GM12878 (cell line): ENCODE results near the gene TERB2. TPM values are rescaled to one million over a fixed set of nuclear protein-coding genes. Genes with fewer than 3 reads are reported as not detected.

Source experiments
- BCLAF1 ChIP-seq: fragments of 450-650 bp; IDR thresholded peaks from 2 replicates; pipeline ENCODE4 v1.6.1; 2017; ENCODE audit warnings: antibody characterized with exemption, mild to moderate bottlenecking, moderate library complexity
- EED ChIP-seq: sonication (generic); IDR thresholded peaks from 2 replicates; pipeline ENCODE4 v1.6.1; 2016; ENCODE audit warnings: antibody characterized with exemption, low read depth
- HDGF ChIP-seq: fragments of 450-650 bp; IDR thresholded peaks from 2 replicates; pipeline ENCODE4 v1.6.1; 2016; ENCODE audit warnings: antibody characterized with exemption
- JUND ChIP-seq: IDR thresholded peaks from 2 replicates; pipeline ENCODE4 v1.6.1; 2012; ENCODE audit warnings: low read depth, mild to moderate bottlenecking, low read length, improper control_type of control experiment, moderate library complexity
- USF1 ChIP-seq: IDR thresholded peaks from 2 replicates; pipeline ENCODE4 v1.6.1; 2011; ENCODE audit warnings: borderline replicate concordance, low read depth, mild to moderate bottlenecking, moderate library complexity, mixed read lengths, low read length; ENCODE audit not compliant: insufficient read depth; ENCODE audit errors: extremely low read length
- YY1 ChIP-seq: IDR thresholded peaks from 2 replicates; pipeline ENCODE4 v1.6.1; 2011; ENCODE audit warnings: low read depth, mild to moderate bottlenecking, low read length
- polyA plus RNA-seq, 11 experiments: library from polyadenylated mRNA; depleted of rRNA in 4 of 11; unstranded in 6 of 11; stranded (reverse) in 5 of 11; fragments of >200 nt; fragmentation: Nextera tagmentation in 4 of 11; fragmentation: Illumina TruSeq in 1 of 11; extraction: Ambion mirVana in 4 of 11; extraction: Trizol in 1 of 11; gene quantifications; 1 replicate in 1 of 11; 2 replicates in 10 of 11; pipeline versions ENCODE4 v1.2.1 to v1.2.3, GENCODE V29; 2011 to 2016; ENCODE audit warnings: inconsistent platforms in 2 of 11, missing spikeins in 2 of 11, low read depth in 1 of 11
- total RNA-seq, 4 experiments: library from RNA; depleted of rRNA in 3 of 4; stranded (reverse); fragments of >200 nt in 3 of 4; fragmentation: Illumina TruSeq in 1 of 4; extraction: Trizol in 1 of 4; gene quantifications; 2 replicates each; pipeline versions ENCODE4 v1.2.1 to v1.2.3, GENCODE V29; 2013 to 2021
- TF ChIP-seq, protein P1 (sequence below): fragments of 450-650 bp; IDR thresholded peaks from 2 replicates; pipeline ENCODE4 v1.6.1; 2017; ENCODE audit warnings: mild to moderate bottlenecking, moderate library complexity

The TERB2 gene
- total and polyA plus RNA-seq, 10 of the 15 experiments (the other 5 are each of a cell fraction or from before 2014, with no cell fraction given) = not detected

GRCh38 chr15:45022871-45023658, 66.6 kb downstream of the TERB2 start, which contains the start of gene SORD (continued):
- TF ChIP-seq, protein P1, sequence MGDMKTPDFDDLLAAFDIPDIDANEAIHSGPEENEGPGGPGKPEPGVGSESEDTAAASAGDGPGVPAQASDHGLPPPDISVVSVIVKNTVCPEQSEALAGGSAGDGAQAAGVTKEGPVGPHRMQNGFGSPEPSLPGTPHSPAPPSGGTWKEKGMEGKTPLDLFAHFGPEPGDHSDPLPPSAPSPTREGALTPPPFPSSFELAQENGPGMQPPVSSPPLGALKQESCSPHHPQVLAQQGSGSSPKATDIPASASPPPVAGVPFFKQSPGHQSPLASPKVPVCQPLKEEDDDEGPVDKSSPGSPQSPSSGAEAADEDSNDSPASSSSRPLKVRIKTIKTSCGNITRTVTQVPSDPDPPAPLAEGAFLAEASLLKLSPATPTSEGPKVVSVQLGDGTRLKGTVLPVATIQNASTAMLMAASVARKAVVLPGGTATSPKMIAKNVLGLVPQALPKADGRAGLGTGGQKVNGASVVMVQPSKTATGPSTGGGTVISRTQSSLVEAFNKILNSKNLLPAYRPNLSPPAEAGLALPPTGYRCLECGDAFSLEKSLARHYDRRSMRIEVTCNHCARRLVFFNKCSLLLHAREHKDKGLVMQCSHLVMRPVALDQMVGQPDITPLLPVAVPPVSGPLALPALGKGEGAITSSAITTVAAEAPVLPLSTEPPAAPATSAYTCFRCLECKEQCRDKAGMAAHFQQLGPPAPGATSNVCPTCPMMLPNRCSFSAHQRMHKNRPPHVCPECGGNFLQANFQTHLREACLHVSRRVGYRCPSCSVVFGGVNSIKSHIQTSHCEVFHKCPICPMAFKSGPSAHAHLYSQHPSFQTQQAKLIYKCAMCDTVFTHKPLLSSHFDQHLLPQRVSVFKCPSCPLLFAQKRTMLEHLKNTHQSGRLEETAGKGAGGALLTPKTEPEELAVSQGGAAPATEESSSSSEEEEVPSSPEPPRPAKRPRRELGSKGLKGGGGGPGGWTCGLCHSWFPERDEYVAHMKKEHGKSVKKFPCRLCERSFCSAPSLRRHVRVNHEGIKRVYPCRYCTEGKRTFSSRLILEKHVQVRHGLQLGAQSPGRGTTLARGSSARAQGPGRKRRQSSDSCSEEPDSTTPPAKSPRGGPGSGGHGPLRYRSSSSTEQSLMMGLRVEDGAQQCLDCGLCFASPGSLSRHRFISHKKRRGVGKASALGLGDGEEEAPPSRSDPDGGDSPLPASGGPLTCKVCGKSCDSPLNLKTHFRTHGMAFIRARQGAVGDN = 0 out of 2 replicates have a peak, but pooled peaks have one; percentile 56
- TF ChIP-seq BCLAF1 (no peak), HDGF (no peak), JUND (no peak), YY1 (no peak), EED (0 out of 2 replicates have a peak, but pooled peaks have one; percentile 14), USF1 (no peak)
- TF ChIP-seq, all 136 proteins: peak for 12
